HepG2 (cell line): Measurements from ENCODE around the gene KIAA1191. TPM values are rescaled to one million over a fixed set of nuclear protein-coding genes. Genes with fewer than 3 reads are reported as not detected.

Experiments
- ATF2 ChIP-seq: sonication (generic); formaldehyde crosslinking; IDR thresholded peaks from 2 replicates; pipeline ENCODE4 v1.4.0; 2020; ENCODE audit warnings: missing genetic modification reagents
- CEBPG ChIP-seq: IDR thresholded peaks from 2 replicates; pipeline ENCODE4 v1.6.1; 2016
- FOSL2 ChIP-seq: sonication (generic); formaldehyde crosslinking; IDR thresholded peaks from 2 replicates; pipeline ENCODE4 v1.4.0; 2020; ENCODE audit warnings: missing genetic modification reagents
- HNRNPL ChIP-seq: fragments of 200-400 bp; formaldehyde crosslinking; IDR thresholded peaks from 2 replicates; pipeline ENCODE4 v1.6.1; 2017; ENCODE audit warnings: mild to moderate bottlenecking, low read depth, low read length
- NR0B2 ChIP-seq: sonication (generic); formaldehyde crosslinking; IDR thresholded peaks from 2 replicates; pipeline ENCODE4 v1.4.0; 2020; ENCODE audit warnings: mild to moderate bottlenecking, missing genetic modification reagents
- NR2F2 ChIP-seq: IDR thresholded peaks from 2 replicates; pipeline ENCODE4 v1.6.1; 2012; ENCODE audit warnings: low read depth, inconsistent platforms, borderline replicate concordance
- XRCC5 ChIP-seq: fragments of 200-400 bp; formaldehyde crosslinking; optimal IDR thresholded peaks from 2 replicates; pipeline ENCODE3; 2017; ENCODE audit warnings: mild to moderate bottlenecking, low read length
- ZNF430 ChIP-seq: sonication (generic); formaldehyde crosslinking; IDR thresholded peaks from 2 replicates; pipeline ENCODE4 v1.9.0; 2021; ENCODE audit warnings: mild to moderate bottlenecking, missing genetic modification reagents
- ZNF574 ChIP-seq: sonication (generic); formaldehyde crosslinking; IDR thresholded peaks from 2 replicates; pipeline ENCODE4 v1.4.0; 2020; ENCODE audit warnings: missing genetic modification reagents
- ZNF687 ChIP-seq: sonication (generic); formaldehyde crosslinking; IDR thresholded peaks from 2 replicates; pipeline ENCODE4 v1.5.1; 2020; ENCODE audit warnings: mild to moderate bottlenecking, missing genetic modification reagents, moderate library complexity
- polyA plus RNA-seq, 8 experiments: library from polyadenylated mRNA; depleted of rRNA in 3 of 8; stranded (reverse) in 7 of 8; unstranded in 1 of 8; fragments of >200 nt; fragmentation: Illumina TruSeq in 4 of 8; extraction: Trizol in 4 of 8; gene quantifications; 2 replicates each; pipeline versions ENCODE4 v1.2.1 to v1.2.3, GENCODE V29; 2011 to 2016; ENCODE audit warnings: low read depth in 4 of 8, missing spikeins in 1 of 8, mixed read lengths in 1 of 8; ENCODE audit not compliant: insufficient read depth in 1 of 8
- total RNA-seq, 5 experiments: library from RNA; depleted of rRNA; stranded (reverse); fragments of >200 nt; fragmentation: Illumina TruSeq; extraction: Trizol; gene quantifications; 2 replicates each; pipeline ENCODE4 v1.2.3, GENCODE V29; 2016; ENCODE audit warnings: low read depth in 1 of 5
- TF ChIP-seq, protein P1 (sequence below): IDR thresholded peaks from 2 replicates; pipeline ENCODE4 v1.6.1; 2016; ENCODE audit warnings: missing compliant biosample characterization, missing genetic modification reagents, borderline replicate concordance
- TF ChIP-seq, protein P2 (sequence below): sonication (generic); formaldehyde crosslinking; IDR thresholded peaks from 2 replicates; pipeline ENCODE4 v1.4.0; 2020; ENCODE audit warnings: missing genetic modification reagents
- TF ChIP-seq, protein P3 (sequence below): sonication (generic); formaldehyde crosslinking; IDR thresholded peaks from 2 replicates; pipeline ENCODE4 v1.5.1; 2020; ENCODE audit warnings: missing genetic modification reagents, mild to moderate bottlenecking, borderline replicate concordance

The KIAA1191 gene
- total and polyA plus RNA-seq, 2 of the 13 experiments (the other 11 are each of a cell fraction or from before 2014, with no cell fraction given), result 63.6 to 103 TPM

DNA sequence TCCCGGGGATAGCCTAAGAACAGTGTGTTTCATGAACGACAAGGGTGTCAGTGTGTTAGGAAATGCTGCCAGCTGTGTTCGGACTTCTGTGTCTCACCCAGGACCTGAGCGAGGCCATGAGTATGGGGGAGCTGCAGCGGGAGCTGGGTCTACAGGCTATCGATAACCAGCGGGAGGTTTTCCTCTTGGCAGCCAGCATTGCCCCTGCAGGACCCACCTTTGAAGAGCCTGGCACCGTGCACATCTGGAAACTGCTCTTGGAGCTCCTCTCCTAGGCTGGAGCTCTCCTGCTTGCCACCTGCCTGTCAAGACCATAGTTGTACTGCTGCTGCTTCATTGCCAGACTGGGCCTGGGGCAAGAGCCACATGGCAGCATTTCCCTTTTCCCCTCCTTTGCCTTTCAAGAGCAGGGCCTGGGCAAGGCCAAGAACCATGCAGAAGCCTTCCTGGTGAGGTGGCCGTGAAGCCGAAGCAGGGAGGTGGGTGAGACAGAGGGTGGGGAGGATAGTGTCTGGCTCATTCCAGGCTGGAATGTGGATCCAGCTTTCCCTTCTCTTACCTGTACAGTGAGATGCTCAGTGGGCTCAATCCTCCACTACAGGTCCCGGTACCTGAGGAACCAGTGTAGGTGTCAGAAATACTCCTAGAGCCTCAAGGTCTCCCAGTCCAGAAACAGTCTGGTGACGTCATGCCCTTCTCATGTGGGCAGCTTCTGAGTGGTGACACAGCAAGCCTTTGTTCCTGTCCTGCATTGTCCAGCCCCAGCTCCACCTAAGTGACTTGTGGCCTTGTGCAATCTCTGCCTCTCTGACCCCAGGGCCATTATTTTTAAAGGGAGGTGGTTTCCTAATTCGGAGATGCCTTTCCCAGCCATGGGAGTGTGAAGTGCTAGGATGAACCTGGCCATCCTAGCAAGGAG lies 10.3 kb upstream of the KIAA1191 start (continued):
- 0 out of 2 replicates have a peak, but pooled peaks have one; percentile 21 for TF ChIP-seq ZNF574
- no peak for TF ChIP-seq NR0B2 (CRISPR knock-in tag)
- no peak for TF ChIP-seq HNRNPL
- no peak for TF ChIP-seq ZNF430 (CRISPR knock-in tag)
- TF ChIP-seq, protein P1, sequence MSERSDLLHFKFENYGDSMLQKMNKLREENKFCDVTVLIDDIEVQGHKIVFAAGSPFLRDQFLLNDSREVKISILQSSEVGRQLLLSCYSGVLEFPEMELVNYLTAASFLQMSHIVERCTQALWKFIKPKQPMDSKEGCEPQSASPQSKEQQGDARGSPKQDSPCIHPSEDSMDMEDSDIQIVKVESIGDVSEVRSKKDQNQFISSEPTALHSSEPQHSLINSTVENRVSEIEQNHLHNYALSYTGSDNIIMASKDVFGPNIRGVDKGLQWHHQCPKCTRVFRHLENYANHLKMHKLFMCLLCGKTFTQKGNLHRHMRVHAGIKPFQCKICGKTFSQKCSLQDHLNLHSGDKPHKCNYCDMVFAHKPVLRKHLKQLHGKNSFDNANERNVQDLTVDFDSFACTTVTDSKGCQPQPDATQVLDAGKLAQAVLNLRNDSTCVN (CRISPR knock-in tag), result peak; percentile 42; the same call in 1 of the 2 replicates
- TF ChIP-seq, protein P2, sequence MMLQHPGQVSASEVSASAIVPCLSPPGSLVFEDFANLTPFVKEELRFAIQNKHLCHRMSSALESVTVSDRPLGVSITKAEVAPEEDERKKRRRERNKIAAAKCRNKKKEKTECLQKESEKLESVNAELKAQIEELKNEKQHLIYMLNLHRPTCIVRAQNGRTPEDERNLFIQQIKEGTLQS, result peak; percentile 52; the same call in 1 of the 2 replicates
- peak; percentile 45 for TF ChIP-seq ZNF687 (CRISPR knock-in tag)
- TF ChIP-seq FOSL2 (CRISPR knock-in tag), result peak; percentile 43; the same call in 1 of the 2 replicates
- peak; percentile 75; the same call in 1 of the 2 replicates for TF ChIP-seq ATF2 (CRISPR knock-in tag)
- peak; percentile 68 for TF ChIP-seq XRCC5
- TF ChIP-seq, protein P3, sequence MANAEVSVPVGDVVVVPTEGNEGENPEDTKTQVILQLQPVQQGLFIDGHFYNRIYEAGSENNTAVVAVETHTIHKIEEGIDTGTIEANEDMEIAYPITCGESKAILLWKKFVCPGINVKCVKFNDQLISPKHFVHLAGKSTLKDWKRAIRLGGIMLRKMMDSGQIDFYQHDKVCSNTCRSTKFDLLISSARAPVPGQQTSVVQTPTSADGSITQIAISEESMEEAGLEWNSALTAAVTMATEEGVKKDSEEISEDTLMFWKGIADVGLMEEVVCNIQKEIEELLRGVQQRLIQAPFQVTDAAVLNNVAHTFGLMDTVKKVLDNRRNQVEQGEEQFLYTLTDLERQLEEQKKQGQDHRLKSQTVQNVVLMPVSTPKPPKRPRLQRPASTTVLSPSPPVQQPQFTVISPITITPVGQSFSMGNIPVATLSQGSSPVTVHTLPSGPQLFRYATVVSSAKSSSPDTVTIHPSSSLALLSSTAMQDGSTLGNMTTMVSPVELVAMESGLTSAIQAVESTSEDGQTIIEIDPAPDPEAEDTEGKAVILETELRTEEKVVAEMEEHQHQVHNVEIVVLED, result peak; percentile 26; the same call in 1 of the 2 replicates
- peak; percentile 87 for TF ChIP-seq CEBPG (CRISPR knock-in tag)
- peak; percentile 44; the same call in 1 of the 2 replicates for TF ChIP-seq NR2F2
